Fibroblast of skin of right biceps (primary cell): ENCODE measurements around the gene PDGFA.

Source experiments
- DNase-seq: peaks from one replicate; pipeline ENCODE4 v3.0.0-alpha.2; 2013

Gene PDGFA

DNA sequence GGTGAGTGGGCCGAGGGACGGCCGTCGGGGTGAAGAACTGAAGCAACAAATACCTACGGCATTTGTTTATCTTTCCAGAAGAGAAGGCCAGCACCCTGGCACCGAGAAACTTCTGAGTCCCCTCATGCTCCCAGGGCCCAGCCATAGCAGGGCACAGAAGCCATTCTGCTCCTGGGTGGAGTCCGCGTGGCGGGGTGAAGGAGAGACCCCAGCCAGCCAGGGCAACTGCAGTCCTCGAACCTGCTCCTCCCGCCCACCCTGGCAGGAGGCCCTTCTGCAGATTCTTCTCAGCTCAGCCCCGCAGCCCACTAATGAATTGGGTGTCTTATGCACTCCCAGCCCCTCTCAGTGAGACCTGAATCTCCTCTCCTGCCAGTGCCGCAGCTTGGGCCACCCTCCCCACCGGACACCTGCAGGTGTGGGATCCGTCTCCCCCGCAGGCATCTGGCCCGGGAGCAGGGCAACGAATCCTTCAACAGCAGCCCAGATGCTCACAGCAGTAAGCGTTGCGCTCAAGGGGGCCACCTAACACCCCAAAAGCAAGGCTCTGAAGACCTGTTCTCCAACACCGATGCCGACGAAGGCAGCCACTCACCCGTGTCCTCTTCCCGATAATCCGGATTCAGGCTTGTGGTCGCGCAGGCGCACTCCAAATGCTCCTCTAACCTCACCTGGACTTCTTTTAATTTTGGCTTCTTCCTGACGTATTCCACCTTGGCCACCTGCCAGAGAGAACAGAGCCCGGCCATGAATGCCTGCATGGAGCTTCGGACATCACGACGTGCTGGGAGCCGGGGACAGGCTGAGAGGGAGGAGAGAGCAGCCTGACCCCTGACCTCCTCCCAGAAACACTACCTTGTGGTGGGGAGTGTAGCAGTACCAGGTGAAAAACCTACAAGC lies 18.9 kb downstream of the PDGFA start:
- no peak for DNase-seq

GRCh38 chr7:499853-500485 lies 19.7 kb downstream of the PDGFA start:
- no peak for DNase-seq

GRCh38 chr7:498678-499641 lies 20.7 kb downstream of the PDGFA start:
- no peak for DNase-seq

- DNase-seq, result no peak
Measured at GRCh38 chr7:497946-498655, 21.5 kb downstream of the PDGFA start.

- DNase-seq, result no peak
Measured at GRCh38 chr7:497346-497745, 22.3 kb downstream of the PDGFA start.

GRCh38 chr7:496528-497295 lies 22.9 kb downstream of the PDGFA start:
- DNase-seq, result no peak

DNA sequence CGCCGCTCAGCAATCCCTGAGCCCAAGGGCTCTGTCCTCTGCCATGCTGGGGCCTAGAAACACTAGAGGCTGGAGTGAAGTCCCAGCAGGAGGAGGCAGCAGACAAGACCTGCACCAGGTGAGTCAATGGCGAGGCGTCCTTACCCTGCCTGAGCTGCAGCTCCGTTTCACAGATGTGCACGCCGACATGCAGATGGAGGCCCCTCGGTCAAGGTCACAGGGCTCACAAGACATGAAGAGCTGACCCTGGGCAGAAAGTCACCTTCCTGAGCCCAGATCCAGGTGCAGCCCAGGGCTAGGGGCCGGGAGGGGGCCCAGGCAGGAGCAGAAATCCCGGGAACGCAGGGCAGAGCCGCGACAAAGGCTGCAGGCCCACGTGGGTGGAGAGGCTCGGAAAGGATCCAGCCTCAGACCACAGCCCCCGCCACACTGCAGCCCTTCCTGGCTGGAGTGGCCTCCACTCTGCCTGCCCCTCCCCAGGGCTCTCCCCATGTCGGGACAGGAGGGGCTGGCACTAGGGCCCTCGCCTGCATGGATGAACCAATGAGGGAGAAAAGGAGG lies 23.8 kb downstream of the PDGFA start:
- no peak for DNase-seq

GRCh38 chr7:495326-495725 lies 24.3 kb downstream of the PDGFA start:
- no peak for DNase-seq

DNA sequence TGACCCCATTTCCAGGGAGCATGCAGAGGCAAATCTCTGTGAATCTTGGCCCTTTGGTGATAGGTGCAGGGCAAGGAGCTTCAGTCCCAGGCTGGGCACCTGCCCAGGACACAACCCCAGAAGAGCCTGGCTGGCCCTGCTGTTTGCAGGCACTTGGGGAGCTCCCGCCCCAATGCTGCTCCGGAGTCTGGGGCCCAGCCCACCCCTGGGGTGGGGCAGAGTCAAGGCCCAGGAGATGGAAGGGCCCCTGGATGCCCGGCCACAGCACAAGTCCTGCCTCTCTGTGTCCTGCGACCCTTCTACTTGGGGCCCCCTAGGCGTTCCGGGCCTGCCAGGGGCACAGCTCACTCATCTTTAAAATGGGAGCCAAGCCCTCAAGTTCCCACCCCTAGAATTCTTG lies 24.7 kb downstream of the PDGFA start:
- no peak for DNase-seq

- no peak for DNase-seq
Measured at GRCh38 chr7:494259-494687, 25.4 kb downstream of the PDGFA start.

GRCh38 chr7:493661-494251 lies 25.9 kb downstream of the PDGFA start:
- DNase-seq, result no peak

DNA sequence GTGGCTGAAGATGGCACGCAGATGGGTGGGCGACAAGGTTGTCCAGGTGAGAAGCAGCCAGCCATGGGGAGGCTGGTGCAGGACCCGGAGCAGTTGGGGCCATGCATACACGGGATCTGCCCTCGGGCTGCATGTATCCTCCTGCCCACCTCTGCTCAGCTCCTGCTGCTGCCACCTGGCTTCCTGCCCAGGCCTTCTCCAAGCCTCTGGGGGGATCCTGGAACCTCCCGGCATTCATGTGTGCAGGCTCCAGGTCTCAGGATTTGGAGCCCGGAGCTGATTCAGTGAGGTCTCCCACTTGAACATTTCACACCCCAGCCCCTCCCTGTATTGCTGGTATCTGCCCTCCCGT lies 27.0 kb downstream of the PDGFA start:
- DNase-seq, result no peak

GRCh38 chr7:491958-492713 lies 27.5 kb downstream of the PDGFA start:
- no peak for DNase-seq

DNA sequence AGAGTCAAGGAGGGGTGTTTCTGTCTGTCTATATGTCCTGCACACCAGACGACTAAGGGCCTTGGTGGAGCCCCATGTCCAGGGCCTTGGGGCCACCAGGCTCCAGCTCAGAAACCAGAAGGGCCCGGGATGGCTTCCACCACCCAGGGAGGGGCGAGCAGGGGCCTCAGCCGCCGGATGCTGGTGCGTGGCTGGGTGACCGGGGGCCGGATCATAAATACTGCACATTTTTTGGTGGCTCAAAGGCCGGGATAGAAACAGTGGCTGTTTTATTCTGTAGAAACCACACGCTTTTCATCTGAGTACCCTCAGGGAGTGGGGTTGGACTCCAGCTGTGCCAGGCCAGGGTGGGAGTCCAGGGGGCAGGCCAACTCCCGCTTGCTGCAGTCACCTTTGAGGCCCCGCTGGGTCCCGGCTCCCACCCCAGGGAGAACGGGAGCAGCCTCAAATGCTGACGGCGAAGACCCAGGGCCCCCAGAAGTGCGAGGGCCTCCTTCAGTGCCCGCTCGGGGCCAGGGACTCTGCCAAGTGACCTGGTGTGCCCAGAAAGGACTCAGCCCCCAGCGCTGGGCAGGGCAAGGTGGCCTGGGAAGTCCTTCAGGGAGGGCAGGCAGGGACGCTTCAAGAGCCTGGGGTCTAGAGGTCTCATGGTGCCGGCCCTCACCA lies 28.2 kb downstream of the PDGFA start:
- no peak for DNase-seq

- DNase-seq, result no peak
Measured at GRCh38 chr7:490461-491291, 29.0 kb downstream of the PDGFA start.

DNA sequence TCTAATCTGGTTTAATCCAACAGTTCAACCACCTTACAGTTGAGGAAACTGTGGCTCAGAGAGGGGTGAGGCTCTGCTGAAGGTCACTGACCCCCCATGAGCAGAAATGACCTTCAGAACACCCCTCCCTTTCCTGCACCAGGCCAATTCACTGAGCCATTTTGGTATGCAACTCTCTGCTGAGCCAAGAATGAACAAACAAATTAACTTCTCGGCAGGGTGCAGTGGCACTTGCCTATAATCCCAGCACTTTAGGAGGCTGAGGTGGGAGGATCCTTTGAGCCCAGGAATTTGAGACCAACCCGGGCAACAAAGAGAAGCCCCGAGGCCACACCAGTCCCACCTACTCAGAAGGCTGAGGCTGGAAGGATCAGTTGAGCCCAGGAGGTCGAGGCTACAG lies 29.8 kb downstream of the PDGFA start:
- DNase-seq, result no peak

GRCh38 chr7:486216-486743 lies 33.4 kb downstream of the PDGFA start:
- DNase-seq, result no peak
